ENCODE data around the gene RAB6A.

- TF ChIP-seq YY1 (IDR thresholded peaks at IDR 0.05; ENCODE audit: insufficient read depth, insufficient read length) (no peak), ZNF274 (IDR thresholded peaks at IDR 0.05; ENCODE audit: low read depth, low read length) (no peak)
Measured at GRCh38 chr11:73633999-73634398, 126.9 kb downstream of the RAB6A start.
